ENCODE results near the gene MRPL4.

Gene MRPL4

DNA sequence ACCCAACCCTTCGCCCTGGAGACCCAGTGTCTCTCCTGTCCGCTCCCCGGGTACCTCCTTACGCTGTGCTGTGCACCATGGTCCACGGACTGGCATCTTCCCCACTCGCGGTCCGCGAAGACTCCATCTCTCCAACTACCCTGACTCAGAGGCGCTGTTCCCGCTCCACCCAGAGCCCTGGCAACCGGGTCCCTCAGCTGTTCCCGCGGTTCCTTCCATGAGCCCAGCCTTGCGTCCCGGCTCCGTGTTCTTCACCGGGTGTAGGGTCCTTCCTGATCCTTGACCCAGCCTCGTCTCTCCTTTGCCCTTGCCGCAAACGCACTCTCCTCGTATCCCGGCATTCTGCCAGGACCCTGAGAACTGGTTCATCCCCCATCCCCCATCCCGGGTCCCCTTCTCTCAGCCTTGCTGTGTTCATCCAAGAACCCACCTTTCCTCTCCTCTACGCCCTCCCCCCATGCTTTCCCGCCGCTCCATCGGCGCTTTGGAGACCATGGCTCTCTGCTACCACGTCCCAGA, 38.4 kb downstream of the MRPL4 start:
- DNase-seq, result no peak

DNA sequence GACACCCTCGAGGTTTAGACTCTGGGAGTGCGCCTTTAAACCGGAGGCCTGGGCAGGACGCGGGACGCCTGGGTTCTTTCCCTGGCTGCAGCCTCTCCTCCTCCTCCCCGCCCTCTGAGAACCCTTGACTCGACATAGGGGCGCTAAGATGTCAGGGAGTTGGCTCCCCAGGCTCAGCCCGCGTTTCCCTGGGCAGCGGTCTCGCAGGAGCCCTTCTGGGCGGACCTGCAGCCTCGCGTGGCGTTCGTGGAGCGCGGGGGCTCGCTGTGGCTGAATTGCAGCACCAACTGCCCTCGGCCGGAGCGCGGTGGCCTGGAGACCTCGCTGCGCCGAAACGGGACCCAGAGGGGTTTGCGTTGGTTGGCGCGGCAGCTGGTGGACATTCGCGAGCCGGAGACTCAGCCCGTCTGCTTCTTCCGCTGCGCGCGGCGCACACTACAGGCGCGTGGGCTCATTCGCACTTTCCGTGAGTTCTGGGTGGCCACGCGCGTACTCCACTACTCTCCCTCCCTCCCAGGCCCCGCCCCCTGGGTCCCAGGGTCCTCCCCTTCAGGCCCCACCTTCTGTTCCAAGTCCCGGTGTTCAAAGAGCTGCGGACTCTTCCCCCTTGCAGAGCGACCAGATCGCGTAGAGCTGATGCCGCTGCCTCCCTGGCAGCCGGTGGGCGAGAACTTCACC, 39.0 kb downstream of the MRPL4 start:
- peak; percentile 41 for DNase-seq

DNA sequence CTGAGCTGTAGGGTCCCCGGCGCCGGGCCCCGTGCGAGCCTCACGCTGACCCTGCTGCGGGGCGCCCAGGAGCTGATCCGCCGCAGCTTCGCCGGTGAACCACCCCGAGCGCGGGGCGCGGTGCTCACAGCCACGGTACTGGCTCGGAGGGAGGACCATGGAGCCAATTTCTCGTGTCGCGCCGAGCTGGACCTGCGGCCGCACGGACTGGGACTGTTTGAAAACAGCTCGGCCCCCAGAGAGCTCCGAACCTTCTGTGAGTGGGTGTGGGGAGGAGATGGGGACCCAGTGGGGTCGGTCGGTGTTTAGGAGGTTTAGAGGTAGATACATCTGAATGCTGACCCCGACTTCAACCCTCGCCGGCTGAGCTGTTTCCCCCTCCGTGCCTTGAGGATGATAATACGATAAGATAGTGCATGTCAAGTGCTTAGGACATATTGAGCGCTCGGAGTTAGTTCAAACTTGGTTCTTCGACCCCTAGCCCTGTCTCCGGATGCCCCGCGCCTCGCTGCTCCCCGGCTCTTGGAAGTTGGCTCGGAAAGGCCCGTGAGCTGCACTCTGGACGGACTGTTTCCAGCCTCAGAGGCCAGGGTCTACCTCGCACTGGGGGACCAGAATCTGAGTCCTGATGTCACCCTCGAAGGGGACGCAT, 39.7 kb downstream of the MRPL4 start:
- no peak for DNase-seq

DNA sequence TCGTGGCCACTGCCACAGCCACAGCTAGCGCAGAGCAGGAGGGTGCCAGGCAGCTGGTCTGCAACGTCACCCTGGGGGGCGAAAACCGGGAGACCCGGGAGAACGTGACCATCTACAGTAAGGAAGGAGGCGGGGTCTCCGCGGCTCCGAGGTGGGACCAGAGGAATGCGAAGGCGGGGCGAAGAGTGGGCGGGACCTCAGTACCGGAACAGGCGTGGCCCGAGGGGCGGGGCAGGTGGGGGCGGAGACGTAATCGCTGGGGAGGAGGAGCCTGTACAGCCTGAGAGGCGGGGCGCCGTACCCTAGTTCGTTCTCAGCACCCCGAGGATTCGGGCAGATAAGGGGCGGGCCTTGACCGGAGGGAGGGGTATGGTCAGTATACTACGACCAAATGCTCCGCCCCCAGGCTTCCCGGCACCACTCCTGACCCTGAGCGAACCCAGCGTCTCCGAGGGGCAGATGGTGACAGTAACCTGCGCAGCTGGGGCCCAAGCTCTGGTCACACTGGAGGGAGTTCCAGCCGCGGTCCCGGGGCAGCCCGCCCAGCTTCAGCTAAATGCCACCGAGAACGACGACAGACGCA, 40.3 kb downstream of the MRPL4 start:
- peak; percentile 49 for DNase-seq

DNA sequence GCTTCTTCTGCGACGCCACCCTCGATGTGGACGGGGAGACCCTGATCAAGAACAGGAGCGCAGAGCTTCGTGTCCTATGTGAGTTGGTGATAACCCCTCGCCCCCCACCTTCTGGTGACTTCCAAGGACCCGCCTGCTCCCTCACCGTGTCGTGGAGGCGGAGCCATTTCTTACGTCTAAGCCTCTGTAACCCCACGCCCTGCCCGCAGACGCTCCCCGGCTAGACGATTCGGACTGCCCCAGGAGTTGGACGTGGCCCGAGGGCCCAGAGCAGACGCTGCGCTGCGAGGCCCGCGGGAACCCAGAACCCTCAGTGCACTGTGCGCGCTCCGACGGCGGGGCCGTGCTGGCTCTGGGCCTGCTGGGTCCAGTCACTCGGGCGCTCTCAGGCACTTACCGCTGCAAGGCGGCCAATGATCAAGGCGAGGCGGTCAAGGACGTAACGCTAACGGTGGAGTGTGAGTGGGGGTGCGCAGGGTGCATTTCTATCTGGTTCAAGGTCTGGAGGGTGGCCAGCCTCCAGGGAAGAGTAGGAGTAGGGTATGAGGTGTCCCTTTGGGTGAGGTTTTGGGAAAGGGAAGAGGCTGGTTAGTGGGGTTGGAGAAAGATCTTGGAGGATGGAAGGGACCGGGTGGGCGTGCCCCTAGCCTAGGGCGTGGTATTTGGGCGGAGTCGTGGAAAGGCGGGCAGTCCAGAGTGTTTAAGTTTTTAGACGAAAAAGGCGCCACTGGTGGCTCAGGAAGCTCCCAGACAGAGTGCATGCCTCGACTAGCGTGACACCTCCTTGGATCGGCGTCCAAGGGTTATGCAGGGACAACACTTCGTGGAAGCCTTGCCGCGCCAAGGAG, 41.0 kb downstream of the MRPL4 start:
- DNase-seq, result no peak

DNA sequence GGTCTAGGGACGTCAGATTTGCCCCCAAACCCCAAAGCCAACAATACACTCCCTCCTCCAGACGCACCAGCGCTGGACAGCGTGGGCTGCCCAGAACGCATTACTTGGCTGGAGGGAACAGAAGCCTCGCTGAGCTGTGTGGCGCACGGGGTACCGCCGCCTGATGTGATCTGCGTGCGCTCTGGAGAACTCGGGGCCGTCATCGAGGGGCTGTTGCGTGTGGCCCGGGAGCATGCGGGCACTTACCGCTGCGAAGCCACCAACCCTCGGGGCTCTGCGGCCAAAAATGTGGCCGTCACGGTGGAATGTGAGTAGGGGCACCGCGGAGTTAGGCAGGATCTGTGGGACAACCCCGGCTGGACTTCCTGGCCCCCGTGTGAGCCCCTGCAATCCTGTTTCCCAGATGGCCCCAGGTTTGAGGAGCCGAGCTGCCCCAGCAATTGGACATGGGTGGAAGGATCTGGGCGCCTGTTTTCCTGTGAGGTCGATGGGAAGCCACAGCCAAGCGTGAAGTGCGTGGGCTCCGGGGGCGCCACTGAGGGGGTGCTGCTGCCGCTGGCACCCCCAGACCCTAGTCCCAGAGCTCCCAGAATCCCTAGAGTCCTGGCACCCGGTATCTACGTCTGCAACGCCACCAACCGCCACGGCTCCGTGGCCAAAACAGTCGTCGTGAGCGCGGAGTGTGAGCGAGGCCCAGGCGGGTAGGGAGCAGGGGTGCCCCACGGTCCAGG, 41.8 kb downstream of the MRPL4 start:
- DNase-seq, result no peak

DNA sequence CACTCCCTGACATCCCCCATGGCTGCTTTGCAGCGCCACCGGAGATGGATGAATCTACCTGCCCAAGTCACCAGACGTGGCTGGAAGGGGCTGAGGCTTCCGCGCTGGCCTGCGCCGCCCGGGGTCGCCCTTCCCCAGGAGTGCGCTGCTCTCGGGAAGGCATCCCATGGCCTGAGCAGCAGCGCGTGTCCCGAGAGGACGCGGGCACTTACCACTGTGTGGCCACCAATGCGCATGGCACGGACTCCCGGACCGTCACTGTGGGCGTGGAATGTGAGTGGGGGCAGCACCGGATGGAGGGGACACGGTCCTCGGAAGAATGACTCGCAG, 42.3 kb downstream of the MRPL4 start:
- DNase-seq, result no peak

DNA sequence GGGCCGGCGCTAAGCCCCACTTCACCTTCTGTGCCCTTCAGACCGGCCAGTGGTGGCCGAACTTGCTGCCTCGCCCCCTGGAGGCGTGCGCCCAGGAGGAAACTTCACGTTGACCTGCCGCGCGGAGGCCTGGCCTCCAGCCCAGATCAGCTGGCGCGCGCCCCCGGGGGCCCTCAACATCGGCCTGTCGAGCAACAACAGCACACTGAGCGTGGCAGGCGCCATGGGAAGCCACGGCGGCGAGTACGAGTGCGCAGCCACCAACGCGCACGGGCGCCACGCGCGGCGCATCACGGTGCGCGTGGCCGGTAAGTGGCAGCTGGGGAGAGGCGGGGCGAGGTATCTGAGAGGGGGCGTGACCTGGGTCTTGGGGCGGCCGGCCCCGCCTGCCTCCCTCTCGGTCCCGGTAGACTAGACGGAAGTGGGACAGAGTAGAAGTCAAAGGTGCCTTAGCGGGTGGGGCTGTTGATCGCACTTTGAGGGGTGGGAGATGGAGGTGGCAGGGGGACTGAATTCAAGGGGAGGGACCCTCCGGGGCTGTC, 43.4 kb downstream of the MRPL4 start:
- DNase-seq, result no peak

DNA sequence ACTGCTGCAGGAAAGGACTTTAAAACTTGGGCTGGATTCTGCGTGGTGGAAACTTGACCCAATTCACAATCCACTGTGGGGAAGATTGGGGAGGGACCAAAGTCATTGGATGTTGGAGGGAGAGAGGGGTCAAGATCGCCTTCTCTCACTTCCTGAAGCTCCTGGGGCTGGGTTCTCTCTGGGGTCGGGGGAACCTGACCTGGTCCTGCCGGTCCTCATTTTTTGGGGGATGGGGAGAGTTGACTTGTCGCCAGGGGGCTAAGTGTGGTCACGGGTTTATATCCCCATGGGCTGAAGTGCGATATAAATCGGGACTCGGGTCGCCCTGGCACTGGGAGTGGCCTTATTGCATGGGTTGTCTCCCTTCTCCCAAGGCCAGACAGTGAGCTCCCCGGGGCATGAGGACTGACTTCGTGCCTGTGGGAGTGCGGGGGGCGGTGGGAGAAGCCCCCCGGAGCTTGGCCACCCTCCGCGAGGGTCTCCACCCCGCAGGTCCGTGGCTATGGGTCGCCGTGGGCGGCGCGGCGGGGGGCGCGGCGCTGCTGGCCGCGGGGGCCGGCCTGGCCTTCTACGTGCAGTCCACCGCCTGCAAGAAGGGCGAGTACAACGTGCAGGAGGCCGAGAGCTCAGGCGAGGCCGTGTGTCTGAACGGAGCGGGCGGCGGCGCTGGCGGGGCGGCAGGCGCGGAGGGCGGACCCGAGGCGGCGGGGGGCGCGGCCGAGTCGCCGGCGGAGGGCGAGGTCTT, 44.0 kb downstream of the MRPL4 start:
- DNase-seq, result no peak

DNA sequence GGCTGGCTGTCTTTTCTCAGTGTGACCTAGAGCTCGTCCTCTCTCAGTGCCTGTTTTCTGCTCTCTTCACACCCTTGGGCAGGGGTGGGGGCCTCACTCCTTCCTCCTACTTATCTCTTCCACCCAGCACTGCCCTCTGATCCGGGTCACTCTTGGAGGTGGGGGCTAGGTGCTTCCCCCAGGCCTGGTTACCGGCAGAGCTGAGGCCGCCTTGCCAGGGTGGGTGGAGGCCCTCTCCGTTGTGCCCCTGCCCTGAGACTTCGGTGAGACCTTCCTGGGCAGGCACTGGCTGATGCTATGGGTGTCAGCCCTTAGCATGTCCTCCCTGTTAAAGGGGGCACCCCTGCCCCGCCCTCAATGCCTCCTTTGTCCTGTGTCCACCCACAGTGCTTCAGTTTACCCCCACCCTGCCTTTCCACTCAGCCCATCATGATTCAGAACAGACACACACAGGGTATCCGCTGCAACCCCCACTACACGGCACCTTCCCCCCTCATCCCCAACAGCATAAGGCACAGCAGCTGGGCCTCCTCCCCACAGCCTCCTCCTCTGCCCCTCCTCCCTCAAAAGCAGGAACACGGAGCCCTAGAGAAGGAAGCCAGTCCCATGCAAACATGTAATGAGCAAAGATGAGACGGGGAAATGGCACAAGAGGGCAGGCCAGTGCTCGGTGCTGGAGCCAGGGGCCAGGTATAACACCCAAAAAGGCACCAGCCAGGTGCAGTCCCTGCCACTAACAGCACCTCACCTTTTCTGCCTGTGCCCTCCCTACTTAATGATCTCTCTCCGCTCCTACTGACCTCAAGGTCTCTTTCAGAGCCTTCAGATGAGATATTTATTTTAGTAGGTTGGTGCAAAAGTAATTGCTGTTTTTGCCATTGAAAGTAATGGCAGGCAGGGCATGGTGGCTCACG, 47.8 kb downstream of the MRPL4 start:
- no peak for DNase-seq

DNA sequence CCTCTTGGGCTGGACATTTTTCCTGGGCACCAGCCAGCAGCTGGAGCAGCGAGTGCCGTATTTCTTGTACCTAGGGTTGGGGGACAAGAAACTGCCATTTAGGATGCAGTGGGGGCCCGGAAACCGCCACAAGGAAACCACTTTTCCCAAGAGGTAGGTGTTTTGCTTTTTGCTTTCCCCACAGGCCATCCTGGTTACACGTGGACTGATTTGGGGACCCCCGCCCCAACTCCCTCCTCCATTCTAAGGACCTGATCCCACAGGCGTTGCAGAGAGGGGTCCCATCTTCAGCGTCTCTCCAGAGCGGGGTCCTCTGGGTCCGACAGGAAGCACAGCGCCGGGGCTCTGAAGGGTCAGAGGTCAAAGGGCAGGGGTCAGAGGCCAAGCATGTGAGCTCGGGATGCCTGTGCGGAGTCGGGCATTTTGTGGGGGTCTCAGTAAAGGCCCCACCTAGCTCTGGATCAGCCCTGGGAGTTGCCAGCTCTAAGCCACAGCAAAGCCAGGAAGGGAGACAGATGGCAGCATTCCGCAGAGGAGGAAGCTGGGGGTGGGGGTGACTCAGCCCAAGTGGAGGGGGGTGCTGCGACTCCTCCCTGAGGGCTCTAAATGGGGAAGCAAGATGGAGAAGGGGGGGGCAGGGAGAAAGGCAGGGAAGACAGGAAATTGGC, 53.3 kb downstream of the MRPL4 start:
- no peak for DNase-seq

DNA sequence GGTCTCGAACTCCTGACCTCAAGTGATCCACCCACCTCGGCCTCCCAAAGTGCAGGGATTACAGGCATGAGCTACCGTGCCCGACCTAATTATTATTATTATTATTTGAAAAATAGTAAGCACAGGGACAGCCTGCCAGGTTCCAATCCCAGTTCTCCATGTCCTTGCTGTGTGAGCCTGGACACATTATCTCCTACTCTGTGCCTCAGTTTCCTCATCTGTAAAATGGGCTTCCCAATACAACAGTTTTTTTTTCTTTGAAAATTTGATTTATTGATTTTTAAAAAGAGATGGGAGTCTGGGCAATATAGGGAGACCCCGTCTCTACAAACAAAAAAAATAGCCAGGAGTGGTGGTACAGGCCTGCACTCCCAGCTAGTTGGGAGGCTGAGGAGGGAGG, 54.3 kb downstream of the MRPL4 start:
- no peak for DNase-seq

DNA sequence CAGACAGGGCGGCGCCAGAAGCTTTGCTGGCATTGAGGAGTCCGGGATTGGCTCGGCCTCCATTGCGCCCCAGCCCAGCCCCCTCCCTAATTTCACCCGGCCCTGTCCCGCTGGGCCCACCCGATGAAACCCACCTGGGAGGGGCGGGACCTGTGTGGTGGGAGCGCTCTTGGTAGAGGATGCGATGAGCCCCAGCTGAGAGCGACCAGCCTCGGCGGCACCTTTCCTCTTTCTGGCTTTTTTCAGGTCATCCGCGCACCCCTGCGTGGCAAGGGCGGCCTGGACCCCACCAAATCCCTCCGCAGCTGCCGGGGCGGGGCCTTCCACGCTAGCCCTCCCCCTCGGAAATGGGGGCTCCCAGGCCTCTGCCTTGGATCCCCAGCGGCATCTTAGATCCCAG, 57.4 kb downstream of the MRPL4 start, which contains the start of gene ZGLP1:
ZGLP1 (minus strand) TSS at position 393 of the 400 bp plus-strand sequence.
- no peak for DNase-seq

Measured in right hindlimb (tissue), 1 donor.